Keratinocyte (primary cell): ENCODE measurements around the gene SKIL. TPM values are rescaled to one million over a fixed set of nuclear protein-coding genes. Genes with fewer than 3 reads are reported as not detected.

ENCODE experiments used
- DNase-seq: peaks from one replicate; pipeline ENCODE4 v3.0.0-alpha.2; 2011; ENCODE audit warnings: low read depth, missing footprints, low spot score
- FAIRE-seq: peaks from 2 replicates; lab custom pipeline; 2011; peaks lifted over from hg19 to GRCh38; lab: Jason Lieb, UNC
- H2AFZ ChIP-seq: 2 replicates; pipeline ENCODE4 v1.6.0; 2012; ENCODE audit warnings: low read length, control low read depth, inconsistent platforms; ENCODE audit not compliant: control insufficient read depth
- H3K27ac ChIP-seq: 2 replicates; pipeline ENCODE4 v1.5.1; 2011; ENCODE audit warnings: low read length; ENCODE audit not compliant: control insufficient read depth, insufficient read depth
- H3K27me3 ChIP-seq: 3 replicates; pipeline ENCODE4 v1.6.0; 2011; ENCODE audit warnings: low read length; ENCODE audit not compliant: control insufficient read depth, insufficient read depth; ENCODE audit errors: extremely low read depth
- H3K36me3 ChIP-seq, 2 experiments: 2 replicates in 1 of 2; 3 replicates in 1 of 2; pipeline ENCODE4 v1.5.1; 2011; ENCODE audit warnings: low read length in 2 of 2, mild to moderate bottlenecking in 1 of 2; ENCODE audit not compliant: control insufficient read depth in 2 of 2, insufficient read depth in 2 of 2; ENCODE audit errors: extremely low read depth in 1 of 2
- H3K4me1 ChIP-seq: 3 replicates; pipeline ENCODE4 v1.5.1; 2011; ENCODE audit warnings: low read length; ENCODE audit not compliant: control insufficient read depth, insufficient read depth; ENCODE audit errors: extremely low read depth
- H3K4me2 ChIP-seq: 3 replicates; pipeline ENCODE4 v1.6.0; 2011; ENCODE audit warnings: low read depth, low read length; ENCODE audit not compliant: control insufficient read depth, insufficient read depth; ENCODE audit errors: extremely low read depth
- H3K4me3 ChIP-seq, 3 experiments: fragments of 200-600 bp in 1 of 3; sonication (generic) in 1 of 3; 2 replicates in 2 of 3; 3 replicates in 1 of 3; pipeline ENCODE4 v1.5.1; 2011 to 2016; ENCODE audit warnings: low read length in 3 of 3, mild to moderate bottlenecking in 3 of 3, control low read depth in 2 of 3, inconsistent platforms in 1 of 3, low read depth in 1 of 3, mixed read lengths in 1 of 3, mixed run types in 1 of 3, moderate library complexity in 1 of 3; ENCODE audit not compliant: control insufficient read depth in 2 of 3, insufficient read depth in 2 of 3; ENCODE audit errors: extremely low read depth in 1 of 3
- H3K79me2 ChIP-seq: 2 replicates; pipeline ENCODE4 v1.6.0; 2012; ENCODE audit warnings: low read length; ENCODE audit not compliant: control insufficient read depth, insufficient read depth
- H3K9ac ChIP-seq: 3 replicates; pipeline ENCODE4 v1.6.0; 2011; ENCODE audit warnings: low read length; ENCODE audit not compliant: control insufficient read depth, insufficient read depth; ENCODE audit errors: extremely low read depth
- H3K9me1 ChIP-seq: 3 replicates; pipeline ENCODE4 v1.6.0; 2011; ENCODE audit warnings: low read length; ENCODE audit not compliant: control insufficient read depth, insufficient read depth; ENCODE audit errors: extremely low read depth
- H3K9me3 ChIP-seq: 2 replicates; pipeline ENCODE4 v1.5.1; 2012; ENCODE audit warnings: low read depth, low read length; ENCODE audit not compliant: control insufficient read depth
- H4K20me1 ChIP-seq: 3 replicates; pipeline ENCODE4 v1.6.0; 2011; ENCODE audit warnings: low read length; ENCODE audit not compliant: control insufficient read depth, insufficient read depth; ENCODE audit errors: extremely low read depth
- EZH2 ChIP-seq: IDR thresholded peaks from one replicate; pipeline ENCODE4 v1.6.1; 2012; ENCODE audit warnings: inconsistent platforms, mild to moderate bottlenecking, low read length, moderate library complexity
- dilution Hi-C: fragments of 300-500 bp; cut with MboI; formaldehyde crosslinking; loops from one replicate; pipeline ENCODE4 v1.7.0; 2020; ENCODE audit warnings: low sequenced_read_pairs; ENCODE audit not compliant: extremely low pct_ligation_motif_present
- polyA plus RNA-seq, 5 experiments: library from polyadenylated mRNA; depleted of rRNA in 3 of 5; stranded (reverse) in 3 of 5; stranded (forward) in 1 of 5; unstranded in 1 of 5; fragments of >200 nt; gene quantifications; 1 replicate in 1 of 5; 2 replicates in 3 of 5; 3 replicates in 1 of 5; pipeline versions ENCODE4 v1.2.1 to v1.2.3, GENCODE V29; 2011 to 2012; ENCODE audit warnings: missing spikeins in 2 of 5, low read depth in 1 of 5, low replicate concordance in 1 of 5
- TF ChIP-seq, protein P1 (sequence below), 3 experiments: IDR thresholded peaks in 1 of 3; conservative IDR thresholded peaks in 1 of 3; optimal IDR thresholded peaks in 1 of 3; 2 replicates in 2 of 3; 3 replicates in 1 of 3; pipeline versions ENCODE3 to v1.5.1; 2011; ENCODE audit warnings: low read length in 3 of 3, mild to moderate bottlenecking in 3 of 3, moderate library complexity in 2 of 3, control low read depth in 1 of 3, inconsistent platforms in 1 of 3; ENCODE audit not compliant: insufficient read depth in 2 of 3; ENCODE audit errors: extremely low read depth in 1 of 3

SKIL gene
- polyA plus RNA-seq, 1 donor (not counting 4 experiments of a cell fraction or from before 2014, with no cell fraction given): 11.0 TPM

DNA sequence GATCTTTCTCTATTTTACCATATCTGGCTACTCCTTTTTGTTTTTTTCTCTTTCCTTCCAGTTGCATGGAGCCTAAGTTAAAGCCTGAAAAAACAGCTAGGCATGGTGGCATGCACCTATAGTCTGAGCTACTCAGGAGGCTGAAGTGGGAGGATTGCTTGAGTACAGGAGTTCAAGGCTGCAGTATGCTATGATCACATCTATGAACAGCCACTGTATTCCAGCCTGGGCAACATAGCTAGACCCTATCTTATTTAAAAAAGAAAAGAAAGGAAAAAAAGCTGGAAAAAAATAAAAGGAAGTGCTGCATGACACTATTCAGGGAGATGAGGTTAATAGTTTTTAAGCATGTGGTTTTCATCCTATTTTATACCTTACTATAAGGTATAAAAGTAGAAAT lies 4.0 kb upstream of the SKIL start:
- H3K4me2 ChIP-seq: no peak overlapping the region
- FAIRE-seq: no peak
- no peaks in the 10 kb centered on the region for H3K9me1 ChIP-seq
- no peak overlapping the region for H3K4me3 ChIP-seq
- peaks cover 3% of the 10 kb centered on the region for H3K79me2 ChIP-seq
- no peak overlapping the region for H3K27ac ChIP-seq
- no peaks in the 10 kb centered on the region for H3K27me3 ChIP-seq
- H3K36me3 ChIP-seq: no peaks in the 10 kb centered on the region
- H3K9me3 ChIP-seq: no peaks in the 10 kb centered on the region
- peaks cover 5% of the 10 kb centered on the region for H3K4me1 ChIP-seq
- no peak overlapping the region for H2AFZ ChIP-seq
- no peak overlapping the region for H3K9ac ChIP-seq
- no peak for TF ChIP-seq EZH2
- TF ChIP-seq, protein P1, sequence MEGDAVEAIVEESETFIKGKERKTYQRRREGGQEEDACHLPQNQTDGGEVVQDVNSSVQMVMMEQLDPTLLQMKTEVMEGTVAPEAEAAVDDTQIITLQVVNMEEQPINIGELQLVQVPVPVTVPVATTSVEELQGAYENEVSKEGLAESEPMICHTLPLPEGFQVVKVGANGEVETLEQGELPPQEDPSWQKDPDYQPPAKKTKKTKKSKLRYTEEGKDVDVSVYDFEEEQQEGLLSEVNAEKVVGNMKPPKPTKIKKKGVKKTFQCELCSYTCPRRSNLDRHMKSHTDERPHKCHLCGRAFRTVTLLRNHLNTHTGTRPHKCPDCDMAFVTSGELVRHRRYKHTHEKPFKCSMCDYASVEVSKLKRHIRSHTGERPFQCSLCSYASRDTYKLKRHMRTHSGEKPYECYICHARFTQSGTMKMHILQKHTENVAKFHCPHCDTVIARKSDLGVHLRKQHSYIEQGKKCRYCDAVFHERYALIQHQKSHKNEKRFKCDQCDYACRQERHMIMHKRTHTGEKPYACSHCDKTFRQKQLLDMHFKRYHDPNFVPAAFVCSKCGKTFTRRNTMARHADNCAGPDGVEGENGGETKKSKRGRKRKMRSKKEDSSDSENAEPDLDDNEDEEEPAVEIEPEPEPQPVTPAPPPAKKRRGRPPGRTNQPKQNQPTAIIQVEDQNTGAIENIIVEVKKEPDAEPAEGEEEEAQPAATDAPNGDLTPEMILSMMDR (optimal IDR thresholded peaks at IDR 0.05 in 1 of 3, IDR thresholded peaks at IDR 0.05 in 1 of 3, conservative IDR thresholded peaks at IDR 0.05 in 1 of 3; ENCODE audit: extremely low read depth in 1 of 3, insufficient read depth in 2 of 3, low read length in 3 of 3): no peak
- H4K20me1 ChIP-seq: no peaks in the 10 kb centered on the region
- DNase-seq: no peak
- dilution Hi-C loops: no loop called here

DNA sequence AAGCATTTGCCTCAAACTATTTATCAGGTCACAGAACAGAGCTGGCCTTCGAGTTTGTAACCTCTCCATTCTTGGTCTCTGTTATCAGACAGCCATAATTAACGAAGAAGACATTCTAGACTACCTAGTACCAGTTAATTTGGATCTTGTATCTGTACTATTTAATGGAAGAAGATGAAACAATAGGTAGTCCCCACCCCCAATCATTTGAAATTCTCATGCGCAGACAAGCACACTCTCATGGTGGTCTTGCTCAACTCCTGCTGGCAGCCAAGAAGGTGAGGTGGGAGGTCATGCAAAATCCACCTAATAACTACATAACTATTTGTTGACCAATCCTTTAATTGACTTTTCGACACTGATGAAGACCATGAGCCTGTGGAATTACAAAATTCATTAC lies 2.8 kb upstream of the SKIL start:
- no peak for FAIRE-seq
- DNase-seq: no peak
- Histone ChIP-seq H3K79me2 (peaks cover 15% of the 10 kb centered on the region), H3K9me1 (no peaks in the 10 kb centered on the region), H3K36me3 (peaks cover 0 to 2% of the 10 kb centered on the region in 2 experiments), H3K4me1 (peaks cover 8% of the 10 kb centered on the region), H3K4me2 (no peak overlapping the region), H3K9me3 (no peaks in the 10 kb centered on the region), H3K4me3 (no peak overlapping the region), H3K27me3 (no peaks in the 10 kb centered on the region), H4K20me1 (no peaks in the 10 kb centered on the region), H3K9ac (no peak overlapping the region), H2AFZ (no peak overlapping the region), H3K27ac (no peak overlapping the region)
- TF ChIP-seq, protein P1 (optimal IDR thresholded peaks at IDR 0.05 in 1 of 3, IDR thresholded peaks at IDR 0.05 in 1 of 3, conservative IDR thresholded peaks at IDR 0.05 in 1 of 3; ENCODE audit: extremely low read depth in 1 of 3, insufficient read depth in 2 of 3, low read length in 3 of 3): no peak
- no peak for TF ChIP-seq EZH2
- dilution Hi-C loops: no loop called here
